ENCODE measurements around the gene AK8.

AK8 gene

DNA sequence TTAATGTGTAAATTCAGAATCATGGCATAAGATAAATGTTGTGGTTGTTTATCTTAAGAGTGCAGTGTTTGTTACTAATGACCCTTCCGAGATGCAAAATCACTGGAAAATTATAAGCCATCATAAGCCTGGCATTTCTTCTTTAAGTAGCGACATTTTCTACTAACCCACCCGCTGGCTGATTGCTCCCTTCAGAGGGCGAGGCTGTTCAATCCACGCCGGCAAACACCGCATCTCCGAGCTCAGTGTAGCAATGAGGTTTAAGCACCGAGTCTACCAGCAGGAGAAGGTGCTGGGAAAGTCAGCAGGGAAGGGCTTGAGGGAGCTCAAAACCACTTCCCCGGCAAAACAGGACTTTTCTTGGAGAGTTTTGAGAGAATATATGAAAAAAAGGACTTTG is 52.7 kb downstream of the AK8 start:
- DNase-seq (ENCODE audit: low read depth) = no peak

DNA sequence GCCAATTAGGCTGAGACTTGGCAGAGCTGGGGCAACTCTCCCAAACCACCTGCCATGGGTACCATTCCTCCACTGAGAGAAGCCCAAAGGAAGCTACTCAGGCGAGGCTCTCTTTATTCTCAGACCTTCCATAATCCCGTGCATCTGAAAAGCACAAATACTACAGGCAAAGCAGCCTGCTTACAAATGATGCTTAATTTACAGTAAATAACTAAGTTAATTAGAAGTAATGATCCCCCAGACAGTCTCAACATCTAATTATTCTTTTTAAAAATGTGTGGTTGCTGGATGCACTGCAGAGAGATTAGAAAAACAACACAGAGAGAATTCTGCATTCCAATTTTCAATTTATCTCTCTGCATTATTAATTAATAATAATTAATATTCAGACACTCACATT is 53.1 kb downstream of the AK8 start:
- DNase-seq (ENCODE audit: low read depth) = no peak

DNA sequence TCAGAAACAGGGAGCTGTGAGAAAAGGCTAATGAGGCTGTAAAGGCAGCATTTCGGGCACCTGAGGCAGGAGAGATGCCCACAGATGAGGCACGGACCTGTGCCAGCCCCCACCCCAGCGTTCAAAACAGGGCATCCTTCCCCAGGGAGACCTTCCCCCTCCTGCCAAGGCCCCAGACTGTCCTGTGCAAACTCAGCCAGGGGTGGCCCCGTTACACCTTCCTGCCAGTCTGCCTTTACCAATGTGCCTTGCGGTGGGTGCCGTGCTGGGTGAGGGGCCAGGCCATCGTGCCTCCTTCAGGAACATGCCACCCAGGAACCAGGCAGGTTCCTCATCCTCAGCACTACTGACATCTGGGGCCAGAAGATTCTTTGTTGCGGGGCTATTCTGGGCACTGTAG is 53.9 kb downstream of the AK8 start:
- no peak for DNase-seq (ENCODE audit: low read depth)

DNA sequence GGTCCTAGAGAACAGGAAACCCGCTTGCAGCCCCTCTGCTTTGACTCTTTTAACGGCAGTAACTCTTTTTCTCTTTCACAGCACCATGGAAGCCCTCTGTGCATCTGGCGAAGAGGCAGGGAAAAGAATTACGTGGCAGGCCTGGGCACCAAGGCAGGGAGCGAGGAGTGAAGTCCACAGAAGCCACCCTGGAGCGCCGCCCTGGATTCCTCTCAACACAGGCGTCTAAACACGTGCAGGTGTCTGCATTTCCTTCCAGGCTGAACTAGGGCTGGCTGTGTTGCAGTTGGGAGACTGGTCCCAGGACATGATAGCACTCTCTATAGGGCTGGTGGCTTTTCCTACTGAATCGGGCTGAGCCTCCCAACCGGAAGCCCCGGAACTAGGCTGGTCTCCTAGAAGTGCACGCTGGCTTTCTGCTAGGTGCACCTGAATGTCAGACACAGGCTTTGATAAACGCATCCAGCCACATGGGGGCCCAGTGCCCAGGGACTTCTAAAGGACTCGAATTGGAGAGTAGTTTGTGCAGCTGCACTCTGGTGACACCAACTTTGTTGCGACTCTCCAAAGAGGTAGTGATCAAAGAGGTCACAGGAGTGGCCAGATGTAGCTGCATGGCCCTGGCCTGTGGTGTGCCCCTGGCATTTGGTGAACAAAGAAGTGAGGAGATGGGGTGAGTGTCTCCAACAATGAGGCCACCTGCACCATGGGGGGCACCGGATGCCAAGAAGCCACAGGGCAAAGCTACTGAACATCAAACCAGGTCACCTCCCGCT is 54.5 kb downstream of the AK8 start:
- DNase-seq (ENCODE audit: low read depth) = no peak

DNA sequence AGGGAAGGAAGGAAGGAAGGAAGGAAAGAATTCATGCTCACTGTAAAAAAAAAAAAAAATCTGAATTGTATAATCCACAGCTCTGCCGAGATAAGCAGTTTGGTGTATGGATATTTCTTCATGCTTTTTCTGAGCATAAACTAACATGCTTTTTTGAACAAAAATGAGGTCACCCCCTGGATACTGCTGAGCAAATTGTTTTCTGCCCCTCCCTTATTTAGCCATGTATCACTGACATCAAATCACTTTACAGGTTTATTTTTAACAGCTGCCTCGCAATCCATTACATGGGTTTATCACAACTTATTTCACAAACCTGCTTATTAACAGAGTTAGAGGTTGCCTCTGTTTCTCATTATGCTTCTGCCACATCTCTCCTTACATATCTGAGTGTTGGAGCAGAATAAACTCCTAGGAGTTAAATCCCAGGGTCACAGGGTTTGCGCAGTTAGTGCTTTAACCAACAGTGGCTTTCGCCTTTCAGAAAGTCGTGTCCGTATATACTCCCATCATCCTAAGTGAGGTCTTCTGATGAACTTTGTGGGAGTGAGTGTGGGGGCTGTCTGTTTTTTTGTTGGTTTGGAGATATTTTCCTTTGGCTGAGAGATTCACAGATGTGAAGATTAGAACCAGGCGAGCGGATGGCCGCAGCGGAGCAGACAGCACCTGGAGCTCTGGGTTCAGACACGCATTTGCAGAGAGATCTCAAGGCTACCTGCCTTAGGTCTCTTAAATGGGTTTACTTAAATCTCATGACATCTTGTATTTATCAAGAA is 57.7 kb downstream of the AK8 start:
- no peak for DNase-seq (ENCODE audit: low read depth)

DNA sequence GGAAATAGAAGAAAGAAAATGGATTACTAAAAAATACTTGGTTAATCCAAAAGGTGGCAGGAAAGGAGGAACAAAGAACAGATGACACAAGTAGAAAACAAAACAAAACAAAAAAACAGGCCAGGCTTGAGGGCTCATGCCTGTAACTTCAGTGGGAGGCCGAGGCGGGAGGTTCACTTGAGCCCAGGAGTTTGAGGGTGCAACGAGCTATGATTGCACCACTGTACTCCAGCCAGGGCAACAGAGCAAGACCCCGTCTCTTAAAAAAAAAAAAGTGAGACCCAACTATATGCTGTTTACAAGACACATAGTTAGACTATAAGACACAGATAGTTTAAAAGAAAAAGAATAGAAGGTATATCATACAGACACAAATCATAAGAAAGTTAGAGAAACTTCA is 59.5 kb downstream of the AK8 start:
- DNase-seq (ENCODE audit: low read depth) = no peak

DNA sequence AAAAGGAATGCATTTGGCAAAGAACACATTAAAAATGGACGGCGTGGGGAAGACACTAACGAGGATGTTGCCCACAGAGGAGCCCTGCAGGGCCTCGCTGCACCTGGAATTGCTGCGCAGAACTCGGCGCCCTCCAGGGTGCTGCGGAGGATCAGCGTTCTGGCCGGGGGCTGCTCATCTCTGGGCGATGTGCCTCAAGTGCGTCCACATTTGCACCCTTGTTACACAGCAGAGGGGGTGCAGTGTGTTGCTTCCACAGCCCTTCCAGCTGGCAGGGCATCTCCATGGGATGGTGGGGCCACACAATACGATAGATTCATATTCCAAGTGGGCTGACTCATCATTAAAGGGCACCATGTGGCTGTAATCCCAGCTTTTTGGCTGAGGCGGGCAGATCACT is 63.1 kb downstream of the AK8 start:
- no peak for DNase-seq (ENCODE audit: low read depth)

DNA sequence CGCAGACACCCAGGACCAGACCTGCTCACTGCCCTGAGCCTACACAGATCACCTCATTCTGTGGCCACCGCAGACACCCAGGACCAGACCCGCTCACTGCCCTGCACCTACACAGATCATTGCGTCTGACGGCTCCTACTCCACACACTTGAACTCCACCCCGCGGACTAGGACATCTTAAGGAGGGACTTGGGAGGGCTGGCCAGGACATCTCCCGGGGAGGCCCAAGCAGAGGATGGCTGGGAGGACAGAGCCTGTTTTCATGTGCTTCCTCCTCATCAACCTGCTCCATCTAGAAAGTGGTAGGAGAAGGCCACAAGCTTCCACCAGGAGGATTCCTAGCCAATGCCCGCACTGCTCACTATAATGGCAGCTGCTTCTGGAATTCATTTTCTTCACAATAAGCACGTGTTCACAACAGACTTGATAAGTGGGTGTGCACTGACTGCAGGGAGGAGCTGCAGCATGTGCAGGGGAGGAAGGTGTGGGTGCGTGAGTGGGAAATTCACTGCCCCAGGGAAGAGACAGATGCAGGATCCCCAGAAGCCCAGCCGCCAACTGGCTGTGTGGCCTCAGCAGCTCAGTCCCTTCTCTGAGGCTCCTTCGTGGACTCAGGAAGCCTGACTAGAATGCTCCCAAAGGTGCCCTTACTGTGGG is 64.8 kb downstream of the AK8 start:
- no peak for DNase-seq (ENCODE audit: low read depth)

DNA sequence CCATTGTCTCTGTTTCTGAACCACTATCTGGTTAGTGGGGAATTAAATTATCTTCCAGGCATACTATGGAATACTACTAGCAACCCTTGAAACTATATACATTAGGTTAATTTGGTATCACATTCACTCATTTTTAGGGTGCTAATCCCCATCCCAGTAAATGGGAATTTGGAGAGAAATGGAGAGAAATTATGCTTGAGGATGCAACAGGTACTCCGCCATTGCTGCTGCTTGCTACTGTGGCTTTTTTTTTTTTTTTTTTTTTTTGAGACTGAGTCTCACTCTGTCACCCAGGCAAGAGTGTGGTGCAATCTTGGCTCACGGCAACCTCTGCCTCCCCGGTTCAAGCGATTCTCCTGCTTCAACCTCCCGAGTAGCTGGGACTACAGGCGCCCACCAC is 66.1 kb downstream of the AK8 start:
- DNase-seq (ENCODE audit: low read depth) = no peak

DNA sequence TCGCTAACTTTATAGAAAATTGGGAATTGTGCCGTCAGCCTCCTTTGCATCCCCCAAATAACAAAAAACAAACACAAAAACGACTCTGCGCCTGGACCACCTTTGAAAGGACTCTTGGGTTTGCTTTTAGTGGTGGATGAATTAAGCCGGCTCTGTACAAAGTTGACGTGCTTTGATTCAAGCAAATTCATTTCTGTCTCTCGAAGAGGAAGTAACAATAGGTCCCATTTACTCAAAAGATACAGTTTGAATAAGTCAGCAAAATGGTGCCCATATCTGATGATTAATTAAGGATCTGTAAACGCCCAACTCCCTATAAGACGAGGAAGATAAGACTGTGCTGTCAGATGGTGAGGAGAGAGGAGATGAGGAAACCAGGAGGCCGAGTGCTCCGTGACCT is 67.8 kb downstream of the AK8 start:
- no peak for DNase-seq (ENCODE audit: low read depth)

DNA sequence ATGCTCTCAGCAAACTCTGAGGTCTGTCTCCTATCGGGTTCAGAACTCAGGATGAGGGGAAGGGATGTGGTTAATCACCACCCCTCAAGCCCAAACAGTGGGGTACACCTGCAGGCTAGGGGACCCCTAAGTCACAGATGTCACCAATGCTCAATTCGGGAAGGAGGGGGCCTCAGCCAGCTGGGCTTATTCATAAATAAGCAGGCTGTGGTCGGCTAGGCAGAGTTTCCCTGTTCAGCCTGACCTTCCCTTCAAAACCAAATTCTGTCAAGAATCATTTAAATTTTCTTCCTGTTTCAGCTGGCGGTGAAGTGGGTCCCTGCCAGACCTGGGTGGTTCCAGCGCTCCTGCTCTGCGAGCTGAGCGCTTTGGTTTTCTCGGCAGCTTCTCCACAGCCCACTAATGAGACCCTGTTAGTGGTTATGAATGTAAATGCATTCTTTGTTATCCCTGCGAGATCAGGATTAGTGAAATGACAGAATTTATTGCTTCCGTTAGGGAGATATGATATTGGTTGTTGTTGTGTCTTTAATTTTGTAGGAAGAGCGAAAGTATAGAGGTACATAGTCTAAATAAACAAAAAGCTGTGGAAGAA is 68.3 kb downstream of the AK8 start:
- DNase-seq (ENCODE audit: low read depth) = no peak

DNA sequence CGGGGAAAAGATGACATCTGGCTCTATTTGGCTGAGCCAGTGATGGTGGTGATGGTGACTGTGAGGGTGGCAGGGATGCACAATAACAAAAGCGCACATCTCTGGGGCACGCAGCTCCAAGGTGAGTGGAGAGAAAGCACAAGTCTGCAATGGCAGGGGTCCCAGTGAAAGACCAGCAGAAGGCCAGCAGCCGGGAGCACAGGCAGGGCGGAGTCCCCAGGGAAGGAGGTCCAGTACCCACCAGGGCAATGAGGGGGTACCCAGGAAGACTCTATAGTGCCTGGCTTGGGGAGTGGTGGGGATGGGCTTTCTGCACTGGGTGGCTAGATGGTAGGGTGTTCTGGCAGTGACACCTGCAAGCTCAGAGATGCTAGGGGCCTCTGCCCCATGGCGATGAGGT is 69.4 kb downstream of the AK8 start:
- no peak for DNase-seq (ENCODE audit: low read depth)

DNA sequence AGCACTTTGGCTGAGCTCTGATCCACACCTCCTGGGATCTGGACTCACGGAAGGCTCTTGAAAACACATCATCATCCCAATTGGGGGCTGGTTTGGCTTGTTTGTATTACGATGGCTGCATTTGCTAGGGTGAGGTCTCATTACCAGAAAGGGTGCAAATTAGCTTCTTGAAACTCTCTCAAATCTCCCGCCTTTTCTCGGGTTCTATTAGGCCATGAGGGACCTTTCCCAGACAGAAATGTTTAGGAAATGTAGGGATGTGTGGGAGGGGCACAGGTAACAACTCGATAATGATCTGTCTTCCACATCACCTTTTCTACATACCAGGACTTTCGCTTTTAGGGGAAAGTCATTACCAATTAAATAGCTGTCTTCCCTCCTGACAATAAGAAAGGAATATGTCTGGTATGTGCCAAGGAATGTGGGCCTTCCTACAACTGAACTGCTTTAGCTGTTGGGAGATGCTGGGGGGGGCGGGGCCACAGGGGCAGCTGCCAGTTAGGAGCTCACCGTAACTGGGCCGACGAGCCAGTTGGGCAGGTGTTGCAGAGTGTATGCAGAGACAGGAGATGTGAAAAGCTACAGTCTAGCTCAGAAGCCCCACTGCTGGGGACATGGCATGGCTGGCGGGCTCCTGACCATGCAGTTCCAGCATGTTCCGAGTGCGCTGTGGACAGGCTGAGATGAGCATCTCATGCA is 71.2 kb downstream of the AK8 start:
- DNase-seq (ENCODE audit: low read depth) = no peak

DNA sequence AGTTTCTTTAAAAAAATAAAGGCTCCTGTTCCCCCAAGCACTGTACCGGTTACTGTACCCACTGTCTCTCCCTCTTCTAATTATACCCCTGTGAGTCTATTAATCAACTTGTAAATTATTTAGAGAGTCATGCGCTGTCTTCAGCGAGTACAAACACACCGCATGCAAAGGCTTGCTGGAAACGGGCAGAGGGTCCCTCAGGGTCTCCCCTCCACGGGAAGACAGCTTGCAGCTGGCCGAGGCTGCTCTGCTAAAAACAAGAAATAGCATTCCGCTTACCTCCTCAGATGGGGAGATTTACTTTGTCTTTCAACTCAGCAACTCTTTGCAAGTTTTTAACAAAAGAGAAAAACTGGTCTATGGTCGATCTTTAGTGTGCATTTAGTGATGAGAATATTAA is 71.8 kb downstream of the AK8 start:
- no peak for DNase-seq (ENCODE audit: low read depth)

DNA sequence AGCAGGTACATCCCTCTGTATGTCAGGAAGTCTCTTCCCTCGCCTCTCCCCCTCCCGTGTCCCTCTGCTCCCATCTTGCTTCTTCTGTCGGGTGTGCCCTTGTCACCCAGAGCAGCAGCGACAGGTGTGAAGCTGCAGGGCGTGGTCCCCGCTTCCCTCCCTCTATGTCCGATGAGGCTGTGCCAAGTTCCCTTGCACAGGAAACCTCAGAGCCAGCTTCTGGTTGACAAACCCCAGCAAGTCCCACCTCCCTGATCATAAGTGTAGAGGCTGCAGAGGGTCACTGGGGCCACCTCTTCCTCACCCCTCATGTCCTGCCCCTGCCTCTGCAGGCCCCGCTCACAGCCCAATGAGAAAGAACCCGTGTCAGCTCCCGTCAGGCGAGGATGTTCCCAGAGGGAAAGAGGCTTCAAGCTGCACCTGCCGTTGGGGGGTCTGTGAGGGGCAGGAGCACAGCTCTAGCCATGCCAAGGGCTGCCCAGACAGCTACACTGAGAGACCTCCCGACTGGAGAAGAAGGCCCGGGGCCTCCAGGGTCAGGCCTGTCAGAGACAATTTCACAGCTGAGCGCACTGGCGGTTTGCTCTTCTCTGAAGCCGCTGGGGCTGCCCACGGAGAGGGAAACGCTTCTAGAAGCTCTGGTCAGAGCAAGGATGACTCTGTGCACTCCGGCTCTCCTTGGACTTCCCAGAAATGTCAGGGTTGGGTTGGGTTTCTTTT is 73.3 kb downstream of the AK8 start:
- DNase-seq (ENCODE audit: low read depth) = no peak

DNA sequence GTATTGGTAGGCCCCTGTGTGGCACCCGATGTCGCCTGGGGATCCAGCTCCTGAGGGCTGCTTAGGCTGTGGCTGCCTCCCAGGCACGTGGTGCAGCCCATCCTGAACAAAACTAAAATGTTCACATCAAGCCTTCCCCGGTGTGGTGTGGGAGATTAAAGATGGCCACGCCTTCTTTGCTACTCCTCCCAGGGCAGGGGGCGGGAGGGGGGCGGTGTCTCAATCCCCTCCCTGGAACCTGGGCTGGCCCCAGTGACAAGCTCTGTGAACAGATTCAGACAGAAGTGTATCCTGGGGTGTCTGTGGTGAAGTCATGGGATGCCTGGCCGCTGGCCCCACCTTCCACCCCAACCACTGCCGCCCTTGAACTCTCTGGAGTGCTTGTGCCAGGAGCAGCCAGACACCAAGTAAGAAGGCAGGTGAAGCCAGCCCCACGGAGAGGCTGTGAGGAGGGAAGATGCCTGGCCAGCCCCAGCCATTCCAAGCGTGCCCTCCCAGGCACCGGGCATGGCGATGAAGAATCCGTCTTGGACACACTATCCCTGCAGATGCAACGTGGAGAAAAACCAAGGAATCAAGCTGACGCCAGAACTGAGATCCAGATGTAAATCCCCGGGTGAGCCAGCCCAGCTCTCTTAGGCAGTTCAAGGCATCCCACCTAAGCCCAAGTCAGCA is 75.8 kb downstream of the AK8 start:
- DNase-seq (ENCODE audit: low read depth) = no peak

DNA sequence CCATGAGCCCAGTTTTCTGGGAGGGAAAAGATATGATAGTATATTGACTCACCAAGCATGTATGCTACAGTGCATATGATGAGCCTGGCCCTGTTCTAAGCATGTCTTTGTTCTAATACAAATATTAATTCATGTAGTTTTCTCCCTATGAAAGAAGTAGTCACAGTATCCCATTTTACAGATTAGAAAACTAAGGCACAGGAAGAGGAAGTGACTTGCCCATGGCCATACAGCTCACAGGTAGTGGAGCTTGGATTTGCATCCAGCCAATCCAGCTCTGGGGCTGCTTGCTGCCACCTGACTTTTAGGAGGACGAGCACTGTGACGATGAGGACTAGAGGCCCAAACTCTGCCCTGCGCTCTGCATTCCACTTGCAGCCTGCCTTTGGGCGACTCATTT is 76.4 kb downstream of the AK8 start:
- DNase-seq (ENCODE audit: low read depth) = no peak

DNA sequence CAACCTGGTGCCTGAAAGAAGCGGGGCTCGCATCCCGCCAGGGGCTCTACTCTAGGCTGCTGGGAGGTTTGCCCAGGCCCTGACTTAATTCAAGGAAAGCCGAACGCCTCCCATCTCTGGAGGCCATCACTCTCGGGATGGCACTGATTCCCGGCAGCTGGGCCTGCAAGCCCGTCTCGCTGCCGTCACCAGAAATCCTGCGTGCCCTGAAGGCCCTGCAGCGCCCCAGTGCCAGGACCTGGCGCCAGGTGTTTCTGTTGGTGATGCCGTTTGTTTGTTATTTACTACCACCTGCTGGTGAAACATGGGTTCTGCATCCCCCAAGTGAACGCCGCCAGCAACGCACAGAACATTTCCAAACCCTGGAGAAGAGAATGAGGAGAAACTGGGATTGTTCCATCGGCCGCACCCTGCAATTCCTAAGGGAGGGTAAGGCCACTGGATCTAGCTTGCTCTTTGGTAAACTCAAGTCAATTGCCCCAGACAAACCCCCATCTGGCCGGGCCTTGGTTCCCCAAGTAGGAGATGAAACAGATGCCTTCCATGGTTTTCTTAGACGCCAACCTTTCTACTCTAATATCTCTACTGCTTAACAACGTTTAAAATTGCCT is 77.9 kb downstream of the AK8 start:
- DNase-seq (ENCODE audit: low read depth) = no peak

DNA sequence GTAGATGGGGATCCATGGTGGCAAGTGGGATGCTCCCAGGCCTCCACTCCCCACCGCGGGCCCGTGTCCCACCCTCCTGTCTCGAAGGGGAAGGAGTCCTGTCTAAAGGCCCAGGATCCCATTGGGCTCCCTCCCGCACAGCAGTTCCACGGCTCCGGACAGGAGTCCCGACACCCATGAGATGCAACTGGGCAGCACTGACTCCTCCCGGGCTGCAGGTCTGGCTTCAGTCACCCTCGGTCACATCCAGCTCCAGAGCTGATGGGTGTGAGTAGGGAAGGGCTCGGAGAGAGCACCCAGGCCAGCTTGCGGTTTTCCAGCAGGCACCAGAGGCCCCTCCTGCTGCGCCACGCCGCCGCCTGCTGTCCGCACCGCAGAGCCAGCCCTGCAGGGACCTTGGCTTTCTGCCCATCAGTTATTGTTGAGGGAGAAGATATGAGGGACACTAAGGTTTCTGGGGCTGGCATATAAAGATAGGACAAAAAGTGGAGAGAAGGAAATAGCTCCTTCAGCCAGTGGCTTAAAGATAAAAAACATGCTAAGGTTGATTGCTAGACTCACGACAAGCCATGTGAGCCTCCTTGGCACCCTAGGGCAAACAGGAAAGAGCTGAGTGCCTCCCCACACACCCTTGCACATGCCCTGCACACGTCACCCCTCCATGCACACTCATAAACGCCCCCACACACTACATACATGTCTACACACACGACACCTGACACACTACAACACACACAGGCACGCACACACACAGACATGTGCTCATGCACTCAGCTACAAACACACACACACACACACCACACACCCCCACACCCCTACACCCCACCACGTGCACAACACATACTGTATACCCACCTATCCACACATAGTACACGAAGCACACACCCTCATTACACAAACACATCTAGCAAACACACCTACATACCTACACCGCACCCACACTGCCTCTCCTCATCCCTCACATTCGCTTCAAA is 79.0 kb downstream of the AK8 start:
- DNase-seq (ENCODE audit: low read depth) = peak; percentile 78

Measured in CMK (cell line).